ENCODE data around the gene BUB3. TPM values are rescaled to one million over a fixed set of nuclear protein-coding genes. Genes with fewer than 3 reads are reported as not detected.

The BUB3 gene
- total RNA-seq, 4 donors from 2014 or later = 67.9 to 117 (median 88.0) TPM

- intact Hi-C loops (cut with DNase I) = no loop called here
- no peaks in the 10 kb centered on the region for H3K36me3 ChIP-seq
- TF ChIP-seq POLR2A (IDR thresholded peaks at IDR 0.05) (no peak), CTCF (IDR thresholded peaks at IDR 0.05) (no peak)
- H3K27me3 ChIP-seq = no peaks in the 10 kb centered on the region
- H3K9me3 ChIP-seq = no peaks in the 10 kb centered on the region
- H3K4me3 ChIP-seq (replicated peaks in 1 of 3) = no peak overlapping the region
- no peak overlapping the region for H3K27ac ChIP-seq
- WGBS, 2 donors = 93 to 96% methylated on average over 8 of the region's 8 CpGs
- no peak for DNase-seq
- H3K4me1 ChIP-seq = no peaks in the 10 kb centered on the region
Measured at GRCh38 chr10:123191886-123192285, 37.7 kb downstream of the BUB3 start.

- whole genome bisulfite sequencing, 2 donors = 94 to 95% methylated on average over 9 of the region's 9 CpGs
- intact Hi-C loops (cut with DNase I) = no loop called here
Measured at GRCh38 chr10:123194056-123194455, 39.9 kb downstream of the BUB3 start.

GRCh38 chr10:123200531-123200930 is 46.3 kb downstream of the BUB3 start:
- Histone ChIP-seq H3K36me3 (no peaks in the 10 kb centered on the region), H3K27me3 (no peaks in the 10 kb centered on the region), H3K9me3 (no peaks in the 10 kb centered on the region), H3K27ac (no peak overlapping the region), H3K4me1 (no peaks in the 10 kb centered on the region), H3K4me3 (replicated peaks in 1 of 3) (no peak overlapping the region)
- TF ChIP-seq POLR2A (IDR thresholded peaks at IDR 0.05) = no peak
- TF ChIP-seq CTCF (IDR thresholded peaks at IDR 0.05) = no peak
- DNase-seq = no peak
- 69 to 81% methylated on average over 6 of the region's 6 CpGs for WGBS, 2 donors
- intact Hi-C loops (cut with DNase I) = no loop called here

More at GRCh38 chr10:123194056-123194455, 39.9 kb downstream of the BUB3 start:
- H3K27me3 ChIP-seq = no peaks in the 10 kb centered on the region
- TF ChIP-seq POLR2A (IDR thresholded peaks at IDR 0.05) (no peak), CTCF (IDR thresholded peaks at IDR 0.05) (no peak)
- no peaks in the 10 kb centered on the region for H3K36me3 ChIP-seq
- no peak overlapping the region for H3K4me3 ChIP-seq (replicated peaks in 1 of 3)
- H3K27ac ChIP-seq = no peak overlapping the region
- no peak for DNase-seq
- H3K9me3 ChIP-seq = no peaks in the 10 kb centered on the region
- no peaks in the 10 kb centered on the region for H3K4me1 ChIP-seq

GRCh38 chr10:123202506-123202905 is 48.3 kb downstream of the BUB3 start:
- H3K4me1 ChIP-seq = no peaks in the 10 kb centered on the region
- intact Hi-C loops (cut with DNase I) = no loop called here
- H3K27me3 ChIP-seq = no peaks in the 10 kb centered on the region
- H3K4me3 ChIP-seq (replicated peaks in 1 of 3) = no peak overlapping the region
- WGBS, 2 donors = 75 to 99% methylated on average over 2 to 7 of the region's 8 CpGs
- H3K27ac ChIP-seq = no peak overlapping the region
- DNase-seq = no peak
- no peak for TF ChIP-seq POLR2A (IDR thresholded peaks at IDR 0.05)
- no peak for TF ChIP-seq CTCF (IDR thresholded peaks at IDR 0.05)
- no peaks in the 10 kb centered on the region for H3K9me3 ChIP-seq
- no peaks in the 10 kb centered on the region for H3K36me3 ChIP-seq

GRCh38 chr10:123203393-123204126 is 49.4 kb downstream of the BUB3 start:
- Histone ChIP-seq H3K27me3 (no peaks in the 10 kb centered on the region), H3K9me3 (no peaks in the 10 kb centered on the region), H3K4me3 (replicated peaks in 1 of 3) (no peak overlapping the region), H3K36me3 (no peaks in the 10 kb centered on the region), H3K4me1 (no peaks in the 10 kb centered on the region), H3K27ac (no peak overlapping the region)
- intact Hi-C loops (cut with DNase I) = no loop called here
- 89 to 90% methylated on average over 6 of the region's 6 CpGs for WGBS, 2 donors
- DNase-seq = no peak
- no peak for TF ChIP-seq CTCF (IDR thresholded peaks at IDR 0.05)
- TF ChIP-seq POLR2A (IDR thresholded peaks at IDR 0.05) = no peak

Measured in thyroid gland (tissue), 4 donors.